HG03064 (cell line): ENCODE data around the gene ZDHHC8.

ENCODE experiments used
- ATAC-seq: cut with Tn5 transposase; IDR thresholded peaks from one replicate; pipeline ENCODE4 v1.9.1; 2021; ENCODE audit warnings: low read depth; ENCODE audit not compliant: unreplicated experiment

ZDHHC8 gene

GRCh38 chr22:20176421-20177085 lies 44.9 kb downstream of the ZDHHC8 start:
- no peak for ATAC-seq

- ATAC-seq = no peak
Measured at GRCh38 chr22:20177217-20177911, 45.8 kb downstream of the ZDHHC8 start.

- no peak for ATAC-seq
Measured at GRCh38 chr22:20178075-20178914, 46.7 kb downstream of the ZDHHC8 start.

GRCh38 chr22:20178915-20179227 lies 47.3 kb downstream of the ZDHHC8 start:
- ATAC-seq = no peak

- no peak for ATAC-seq
Measured at GRCh38 chr22:20179455-20180244, 48.0 kb downstream of the ZDHHC8 start.

GRCh38 chr22:20180245-20180630 lies 48.6 kb downstream of the ZDHHC8 start:
- no peak for ATAC-seq

GRCh38 chr22:20180640-20181039 lies 49.0 kb downstream of the ZDHHC8 start:
- ATAC-seq = no peak

GRCh38 chr22:20181194-20181883 lies 49.7 kb downstream of the ZDHHC8 start:
- no peak for ATAC-seq

GRCh38 chr22:20181884-20182236 lies 50.3 kb downstream of the ZDHHC8 start:
- no peak for ATAC-seq

- ATAC-seq = no peak
Measured at GRCh38 chr22:20182365-20182764, 50.8 kb downstream of the ZDHHC8 start.

GRCh38 chr22:20183101-20183500 lies 51.5 kb downstream of the ZDHHC8 start:
- ATAC-seq = no peak

GRCh38 chr22:20183823-20184222 lies 52.2 kb downstream of the ZDHHC8 start:
- no peak for ATAC-seq

GRCh38 chr22:20184501-20185165 lies 53.0 kb downstream of the ZDHHC8 start:
- ATAC-seq = no peak

- no peak for ATAC-seq
Measured at GRCh38 chr22:20185750-20186149, 54.1 kb downstream of the ZDHHC8 start.

- ATAC-seq = no peak
Measured at GRCh38 chr22:20186183-20186870, 54.7 kb downstream of the ZDHHC8 start.

- ATAC-seq = no peak
Measured at GRCh38 chr22:20186871-20187546, 55.4 kb downstream of the ZDHHC8 start.

GRCh38 chr22:20187777-20188566 lies 56.4 kb downstream of the ZDHHC8 start:
- ATAC-seq = no peak

- ATAC-seq = no peak
Measured at GRCh38 chr22:20188567-20188877, 56.9 kb downstream of the ZDHHC8 start.
